ENCODE data around the gene OR10V1. TPM values are rescaled to one million over a fixed set of nuclear protein-coding genes. Genes with fewer than 3 reads are reported as not detected.

Gene OR10V1
- total and polyA plus RNA-seq, 9 of the 15 experiments (the other 6 are each of a cell fraction or from before 2014, with no cell fraction given): not detected

DNA sequence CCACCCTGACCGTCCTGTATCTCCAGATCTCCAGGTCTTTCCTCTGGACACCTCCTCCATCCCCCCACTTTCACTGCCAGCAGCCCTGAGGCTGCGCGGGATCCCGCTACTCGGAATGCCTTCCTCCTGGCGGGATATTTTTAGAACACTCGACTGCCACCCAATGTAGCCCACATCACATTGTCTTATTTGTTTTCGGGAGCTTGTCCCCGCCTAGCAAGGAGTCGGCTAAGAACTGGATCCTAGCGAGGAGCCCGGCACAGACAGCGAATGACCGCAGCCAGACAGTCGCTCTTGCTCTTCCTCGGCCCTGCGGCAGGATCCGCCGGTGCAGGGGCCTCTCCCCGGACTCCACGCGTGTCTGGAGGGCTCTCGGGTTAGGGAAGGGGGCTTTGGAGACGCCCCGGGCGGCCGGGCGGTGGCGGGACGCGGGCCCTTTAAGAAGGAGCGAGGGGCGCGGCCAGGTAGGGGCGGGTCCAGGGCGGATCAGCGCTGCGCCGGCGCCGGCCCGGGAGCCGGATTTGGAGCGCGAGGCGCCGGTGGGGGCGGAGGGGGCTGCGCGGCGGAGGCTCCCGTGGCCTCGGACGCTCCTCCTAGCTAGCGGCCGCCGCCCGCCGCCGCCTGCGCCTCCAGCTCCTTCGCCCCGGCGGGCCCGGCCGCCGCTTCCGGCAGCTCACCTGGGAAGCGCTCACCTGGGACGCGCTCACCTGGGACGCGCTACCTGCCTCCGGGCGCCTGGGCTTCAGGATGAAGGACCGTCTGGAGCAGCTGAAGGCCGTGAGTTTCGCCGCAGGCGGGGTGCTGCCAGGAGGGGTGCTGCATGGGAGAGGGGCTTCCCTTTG lies 41.4 kb upstream of the OR10V1 start, which contains the start of gene STX3 (continued):
- TF ChIP-seq MXI1 (IDR thresholded peaks at IDR 0.05; ENCODE audit: low read depth, low read length) (no peak), EP400 (IDR thresholded peaks at IDR 0.05) (no peak), SPI1 (IDR thresholded peaks at IDR 0.05; ENCODE audit: borderline replicate concordance, low read depth, low read length) (no peak), CBFA2T3 (IDR thresholded peaks at IDR 0.05) (no peak), ATF7 (IDR thresholded peaks at IDR 0.05) (no peak; the same call in 1 of the 2 replicates), KDM5B (IDR thresholded peaks at IDR 0.05; ENCODE audit: insufficient replicate concordance, low read depth, low read length) (peak; percentile 38), MTA1 (IDR thresholded peaks at IDR 0.05; ENCODE audit: borderline replicate concordance) (no peak), ZNF133 (CRISPR knock-in tag; IDR thresholded peaks at IDR 0.05) (no peak), ZNF121 (CRISPR knock-in tag; conservative IDR thresholded peaks at IDR 0.05) (no peak), KDM1A (IDR thresholded peaks at IDR 0.05) (peak in 1 of 2 experiments; percentile 23; a peak in 1 of 4 replicates), ZFPM2 (CRISPR knock-in tag; IDR thresholded peaks at IDR 0.05) (no peak), ZNF384 (IDR thresholded peaks at IDR 0.05; ENCODE audit: low read depth, low read length) (no peak), POLR2AphosphoS2 (IDR thresholded peaks at IDR 0.05; ENCODE audit: low read length) (no peak), FOXK2 (conservative IDR thresholded peaks at IDR 0.05 in 1 of 2, IDR thresholded peaks at IDR 0.05 in 1 of 2; ENCODE audit: low read depth in 2 of 2) (no peak), THRAP3 (IDR thresholded peaks at IDR 0.05; ENCODE audit: borderline replicate concordance) (no peak), CREM (IDR thresholded peaks at IDR 0.05; ENCODE audit: low read depth) (peak; percentile 49), FIP1L1 (IDR thresholded peaks at IDR 0.05; ENCODE audit: low read depth, low read length, poor library complexity, severe bottlenecking) (no peak), NELFE (IDR thresholded peaks at IDR 0.05; ENCODE audit: insufficient read depth, insufficient read length) (no peak), MLLT1 (IDR thresholded peaks at IDR 0.05) (0 out of 4 replicates have a peak, but pooled peaks of 1 of the 2 experiments have one; percentile 58), ZNF143 (CRISPR knock-in tag; IDR thresholded peaks at IDR 0.05) (no peak), RHOXF2B (CRISPR knock-in tag; conservative IDR thresholded peaks at IDR 0.05) (no peak), ZFX (CRISPR knock-in tag; IDR thresholded peaks at IDR 0.05) (peak; percentile 64), GABPB1 (CRISPR knock-in tag; IDR thresholded peaks at IDR 0.05) (peak; percentile 26; the same call in 1 of the 2 replicates), FOXM1 (IDR thresholded peaks at IDR 0.05; ENCODE audit: low read depth) (peak; percentile 52), FOXM1 (CRISPR knock-in tag; IDR thresholded peaks at IDR 0.05; ENCODE audit: low read depth) (no peak)
- TF ChIP-seq, protein P1, sequence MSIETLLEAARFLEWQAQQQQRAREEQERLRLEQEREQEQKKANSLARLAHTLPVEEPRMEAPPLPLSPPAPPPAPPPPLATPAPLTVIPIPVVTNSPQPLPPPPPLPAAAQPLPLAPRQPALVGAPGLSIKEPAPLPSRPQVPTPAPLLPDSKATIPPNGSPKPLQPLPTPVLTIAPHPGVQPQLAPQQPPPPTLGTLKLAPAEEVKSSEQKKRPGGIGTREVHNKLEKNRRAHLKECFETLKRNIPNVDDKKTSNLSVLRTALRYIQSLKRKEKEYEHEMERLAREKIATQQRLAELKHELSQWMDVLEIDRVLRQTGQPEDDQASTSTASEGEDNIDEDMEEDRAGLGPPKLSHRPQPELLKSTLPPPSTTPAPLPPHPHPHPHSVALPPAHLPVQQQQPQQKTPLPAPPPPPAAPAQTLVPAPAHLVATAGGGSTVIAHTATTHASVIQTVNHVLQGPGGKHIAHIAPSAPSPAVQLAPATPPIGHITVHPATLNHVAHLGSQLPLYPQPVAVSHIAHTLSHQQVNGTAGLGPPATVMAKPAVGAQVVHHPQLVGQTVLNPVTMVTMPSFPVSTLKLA (conservative IDR thresholded peaks at IDR 0.05): no peak; a peak in 1 of 4 replicates
- TF ChIP-seq, protein P2, sequence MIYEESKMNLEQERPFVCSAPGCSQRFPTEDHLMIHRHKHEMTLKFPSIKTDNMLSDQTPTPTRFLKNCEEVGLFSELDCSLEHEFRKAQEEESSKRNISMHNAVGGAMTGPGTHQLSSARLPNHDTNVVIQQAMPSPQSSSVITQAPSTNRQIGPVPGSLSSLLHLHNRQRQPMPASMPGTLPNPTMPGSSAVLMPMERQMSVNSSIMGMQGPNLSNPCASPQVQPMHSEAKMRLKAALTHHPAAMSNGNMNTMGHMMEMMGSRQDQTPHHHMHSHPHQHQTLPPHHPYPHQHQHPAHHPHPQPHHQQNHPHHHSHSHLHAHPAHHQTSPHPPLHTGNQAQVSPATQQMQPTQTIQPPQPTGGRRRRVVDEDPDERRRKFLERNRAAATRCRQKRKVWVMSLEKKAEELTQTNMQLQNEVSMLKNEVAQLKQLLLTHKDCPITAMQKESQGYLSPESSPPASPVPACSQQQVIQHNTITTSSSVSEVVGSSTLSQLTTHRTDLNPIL (CRISPR knock-in tag; IDR thresholded peaks at IDR 0.05): no peak
